ENCODE measurements around the gene SLC4A2. TPM values are rescaled to one million over a fixed set of nuclear protein-coding genes. Genes with fewer than 3 reads are reported as not detected.
A peak's percentile ranks its signal among the peaks of the same experiment; 100 is the strongest.

SLC4A2 gene
- total and polyA plus RNA-seq, 4 experiments from 2014 or later, result 12.8 to 84.7 (median 53.5) TPM

DNA sequence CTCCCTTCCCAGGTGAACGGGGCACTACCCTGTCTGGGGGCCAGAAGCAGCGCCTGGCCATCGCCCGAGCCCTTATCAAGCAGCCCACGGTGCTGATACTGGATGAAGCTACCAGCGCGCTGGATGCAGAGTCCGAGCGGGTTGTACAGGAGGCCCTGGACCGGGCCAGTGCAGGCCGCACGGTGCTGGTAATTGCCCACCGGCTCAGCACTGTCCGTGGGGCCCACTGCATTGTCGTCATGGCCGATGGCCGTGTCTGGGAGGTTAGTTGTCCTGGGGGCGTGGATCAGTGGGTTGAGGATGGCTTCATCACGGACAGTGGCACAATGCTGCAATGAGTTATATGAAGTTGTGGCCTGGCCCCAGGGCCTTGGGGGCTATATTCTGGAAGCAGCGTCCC, 15.4 kb upstream of the SLC4A2 start:
- no peaks in the 10 kb centered on the region for H3K9me3 ChIP-seq (ENCODE audit: control insufficient read depth in 1 of 2, low read length in 2 of 2)
- no peaks in the 10 kb centered on the region for H3K36me3 ChIP-seq (ENCODE audit: insufficient read depth, low read length)
- Mint-ChIP-seq H3K27me3 (no peaks in the 10 kb centered on the region), H3K36me3 (peaks cover 4 to 19% of the 10 kb centered on the region in 2 donors), H3K4me1 (peaks cover 0 to 17% (median 8%) of the 10 kb centered on the region in 4 donors), H3K9me3 (peaks cover 0 to 2% (median 0%) of the 10 kb centered on the region in 8 donors), H3K4me3 (no peak overlapping the region), H3K27ac (no peak overlapping the region)
- CTCF ChIA-PET (ENCODE audit: partially characterized antibody), result interaction anchor here (1.4 kb wide), 1 partner anchor 80 kb away, joined by 3 read pairs; no protein-coding TSS in a partner anchor
- intact Hi-C loops (cut with micrococcal nuclease), result loop anchor here (5.0 kb wide), 1 partner anchor 732 kb away; no protein-coding TSS in a partner anchor
- no peak overlapping the region for H3K4me3 ChIP-seq (ENCODE audit: low read length in 2 of 2)
- no peak for DNase-seq
- H3K27ac ChIP-seq (ENCODE audit: low read depth, low read length), result no peak overlapping the region
- no peaks in the 10 kb centered on the region for H3K27me3 ChIP-seq (ENCODE audit: insufficient read depth, low read length)
- POLR2A ChIA-PET (ENCODE audit: partially characterized antibody), result no interaction called here
- H3K4me1 ChIP-seq (ENCODE audit: insufficient read depth, low read length), result peaks cover 8% of the 10 kb centered on the region

DNA sequence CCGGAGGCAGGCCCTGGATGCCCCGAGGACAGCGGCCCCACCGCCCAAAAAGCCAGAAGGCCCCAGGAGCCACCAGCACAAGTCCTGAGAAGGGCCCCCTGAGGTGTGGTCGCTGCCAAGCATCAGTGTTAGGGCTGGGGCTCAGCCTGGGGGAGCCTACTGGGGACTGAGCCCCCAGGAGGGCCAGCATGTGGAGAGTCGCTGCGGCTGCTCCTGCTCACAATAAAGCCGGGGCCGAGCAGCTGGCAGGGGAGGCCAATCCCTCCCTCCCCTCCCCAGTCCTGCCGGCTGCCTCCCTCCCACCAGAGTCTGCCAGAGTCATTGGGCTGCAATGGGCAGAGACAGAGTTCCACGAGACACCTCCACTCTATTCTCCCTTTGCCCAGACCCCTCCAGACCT, 14.1 kb upstream of the SLC4A2 start:
- peaks cover 4 to 17% of the 10 kb centered on the region in 2 donors for H3K36me3 Mint-ChIP-seq
- ChIA-PET POLR2A (ENCODE audit: partially characterized antibody) (no interaction called here), CTCF (ENCODE audit: partially characterized antibody) (interaction anchor here (1.4 kb wide), 1 partner anchor 79 kb away, joined by 3 read pairs; no protein-coding TSS in a partner anchor)
- intact Hi-C loops (cut with micrococcal nuclease), result no loop called here
- Histone ChIP-seq H3K9me3 (ENCODE audit: control insufficient read depth in 1 of 2, low read length in 2 of 2) (no peaks in the 10 kb centered on the region), H3K4me1 (ENCODE audit: insufficient read depth, low read length) (no peaks in the 10 kb centered on the region), H3K27ac (ENCODE audit: low read depth, low read length) (no peak overlapping the region), H3K27me3 (ENCODE audit: insufficient read depth, low read length) (no peaks in the 10 kb centered on the region), H3K4me3 (ENCODE audit: low read length in 2 of 2) (no peak overlapping the region), H3K36me3 (ENCODE audit: insufficient read depth, low read length) (no peaks in the 10 kb centered on the region)
- H3K27ac Mint-ChIP-seq, result no peak overlapping the region
- H3K9me3 Mint-ChIP-seq, result no peaks in the 10 kb centered on the region
- no peaks in the 10 kb centered on the region for H3K27me3 Mint-ChIP-seq
- DNase-seq, result no peak
- H3K4me1 Mint-ChIP-seq, result peaks cover 0 to 4% (median 0%) of the 10 kb centered on the region in 4 donors
- H3K4me3 Mint-ChIP-seq, result no peak overlapping the region

DNA sequence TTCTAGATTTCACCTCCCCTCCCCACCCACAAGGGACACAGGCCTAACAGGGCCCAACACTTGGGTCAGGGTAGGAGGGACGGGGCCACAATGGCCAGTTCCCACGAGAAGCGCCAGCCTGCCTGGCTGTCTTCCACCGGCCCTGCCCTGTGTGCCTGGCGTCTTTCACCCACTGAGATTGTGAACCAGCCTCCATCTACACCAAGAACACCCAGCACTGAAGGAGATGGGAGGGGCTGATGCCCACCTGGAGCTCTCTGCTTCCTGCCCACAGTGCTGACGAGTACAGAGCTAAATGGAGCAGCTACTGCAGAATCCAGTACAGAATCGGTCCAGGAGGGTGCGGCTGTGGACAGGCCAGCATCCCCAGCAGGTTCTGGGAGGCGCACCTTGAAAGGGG, 13.4 kb upstream of the SLC4A2 start:
- peaks cover 0 to 4% (median 0%) of the 10 kb centered on the region in 4 donors for H3K4me1 Mint-ChIP-seq
- H3K27ac Mint-ChIP-seq, result peak overlapping the region in 1 of 7 donors; percentile 84
- H3K36me3 Mint-ChIP-seq, result peaks cover 4 to 17% of the 10 kb centered on the region in 2 donors
- Histone ChIP-seq H3K4me3 (ENCODE audit: low read length in 2 of 2) (no peak overlapping the region), H3K9me3 (ENCODE audit: control insufficient read depth in 1 of 2, low read length in 2 of 2) (no peaks in the 10 kb centered on the region), H3K4me1 (ENCODE audit: insufficient read depth, low read length) (peaks cover 2% of the 10 kb centered on the region), H3K27me3 (ENCODE audit: insufficient read depth, low read length) (no peaks in the 10 kb centered on the region), H3K27ac (ENCODE audit: low read depth, low read length) (no peak overlapping the region), H3K36me3 (ENCODE audit: insufficient read depth, low read length) (no peaks in the 10 kb centered on the region)
- DNase-seq, result no peak
- intact Hi-C loops (cut with micrococcal nuclease), result no loop called here
- H3K4me3 Mint-ChIP-seq, result no peak overlapping the region
- H3K9me3 Mint-ChIP-seq, result no peaks in the 10 kb centered on the region
- ChIA-PET CTCF (ENCODE audit: partially characterized antibody) (no interaction called here), POLR2A (ENCODE audit: partially characterized antibody) (interaction anchor here (0.6 kb wide), 1 partner anchor 11 kb away, joined by 3 read pairs; no protein-coding TSS in a partner anchor)
- no peaks in the 10 kb centered on the region for H3K27me3 Mint-ChIP-seq

DNA sequence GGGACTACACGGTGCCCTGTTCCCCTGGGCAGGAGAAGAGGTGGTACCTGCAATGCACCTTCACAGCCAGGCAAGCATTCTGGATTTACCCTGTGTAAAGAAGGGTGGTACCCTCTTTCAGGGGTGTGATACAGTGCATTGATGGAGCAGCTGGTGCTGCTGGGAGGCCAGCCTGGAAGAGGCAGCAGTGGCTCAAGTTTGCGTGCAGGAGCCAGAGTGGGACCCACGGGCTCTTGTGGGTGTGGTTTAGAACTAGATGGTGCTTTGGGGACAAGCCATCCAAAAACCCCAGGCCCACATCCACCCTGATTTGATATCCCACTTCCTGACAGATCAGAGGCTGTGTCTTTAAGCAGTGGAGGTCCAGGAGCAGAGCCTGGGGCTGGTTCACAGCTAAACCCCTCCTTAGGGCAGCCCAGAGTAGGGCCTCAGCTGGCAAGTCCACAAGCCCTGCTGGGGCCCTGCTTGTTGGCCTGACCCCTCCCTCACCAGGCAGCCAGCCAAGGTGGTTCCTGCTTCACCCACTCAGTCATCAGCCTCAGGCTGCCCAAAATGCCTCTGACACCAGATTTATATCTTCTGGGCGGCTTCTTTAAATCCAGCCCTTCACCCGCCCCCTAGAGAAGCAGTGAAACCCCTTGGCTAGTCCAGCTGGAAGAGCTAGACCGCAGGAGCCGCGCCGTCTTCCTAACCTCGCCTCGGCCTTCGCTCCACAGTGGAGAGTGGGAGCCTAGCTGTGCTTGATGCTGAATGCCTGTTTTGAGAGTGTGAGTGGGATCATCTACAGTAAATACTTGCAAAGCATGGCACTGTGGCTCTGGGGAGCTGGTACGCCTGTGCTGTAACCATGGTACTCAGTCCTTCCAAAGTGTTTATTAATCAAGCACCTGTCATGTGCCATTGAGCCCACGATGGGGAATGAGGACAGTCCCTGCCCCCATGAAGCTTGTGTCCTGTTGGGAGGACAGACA, 12.5 kb upstream of the SLC4A2 start:
- H3K9me3 Mint-ChIP-seq, result no peaks in the 10 kb centered on the region
- POLR2A ChIA-PET (ENCODE audit: partially characterized antibody), result interaction anchor here (0.6 to 1.0 kb wide), 2 partner anchors 10 to 19 kb away, joined by 3 read pairs; partner anchors contain the start of gene ABCB8
- intact Hi-C loops (cut with micrococcal nuclease), result no loop called here

DNA sequence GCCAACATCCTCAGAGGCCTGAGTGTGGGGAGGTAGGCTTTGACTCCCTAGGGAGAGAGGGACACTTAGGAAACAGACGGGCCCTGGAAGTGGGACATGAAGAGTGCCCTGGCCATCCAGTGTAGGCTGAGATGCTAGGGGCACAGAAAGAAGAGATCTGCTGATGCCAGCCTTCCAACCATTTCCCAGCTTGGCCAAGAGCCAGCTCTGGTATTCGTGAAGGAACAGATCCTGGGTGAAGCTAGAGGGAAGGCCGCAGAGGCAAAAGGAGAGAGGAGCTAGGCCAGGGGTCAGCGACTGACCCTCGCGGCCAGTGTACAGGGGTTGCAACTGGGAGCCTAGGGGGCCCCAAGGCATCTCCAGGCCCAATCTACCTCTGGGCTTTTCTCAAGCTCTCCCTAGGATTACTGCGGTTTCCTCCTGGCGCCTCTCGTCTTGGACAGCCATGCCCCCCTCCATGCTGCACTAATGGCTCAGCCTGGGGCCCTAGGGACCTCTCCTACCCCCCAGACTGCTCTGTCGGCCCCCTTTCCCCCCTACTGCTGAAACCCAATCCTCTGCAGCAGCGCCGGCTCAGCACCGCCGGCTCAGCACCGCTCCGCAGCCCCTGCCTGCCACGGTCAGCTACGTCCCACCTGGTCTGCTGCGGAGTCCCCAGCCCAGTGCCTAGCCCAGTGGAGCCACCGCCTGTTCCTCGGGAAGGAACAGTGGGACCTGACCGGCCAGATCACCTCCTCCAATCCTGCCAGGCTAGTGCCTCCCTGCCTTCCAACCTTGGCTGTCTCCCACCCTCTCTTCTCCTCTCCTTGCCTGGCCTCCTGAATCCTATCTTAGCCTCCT, 11.2 kb upstream of the SLC4A2 start, which contains the start of gene ASIC3:
Gene ASIC3 (plus strand): TSS at position 556 of the 840 bp plus-strand sequence. CDS start 355 bp downstream, outside the sequence.
- peaks cover 7% of the 10 kb centered on the region for H3K4me1 ChIP-seq (ENCODE audit: insufficient read depth, low read length)
- ChIA-PET CTCF (ENCODE audit: partially characterized antibody) (no interaction called here), POLR2A (ENCODE audit: partially characterized antibody) (interaction anchor here (1.5 kb wide), 1 partner anchor 20 kb away, joined by 6 read pairs; the partner anchor contains the start of gene ABCB8)
- DNase-seq, result no peak
- Mint-ChIP-seq H3K27me3 (peaks cover 0 to 2% of the 10 kb centered on the region in 2 donors), H3K4me3 (no peak within 1 kb of the TSS), H3K9me3 (no peaks in the 10 kb centered on the region), H3K27ac (peak within 1 kb of the TSS in 1 of 7 donors; percentile 47), H3K4me1 (peaks cover 2 to 15% (median 7%) of the 10 kb centered on the region in 4 donors), H3K36me3 (peaks cover 4 to 17% of the 10 kb centered on the region in 2 donors)
- no peak within 1 kb of the TSS for H3K27ac ChIP-seq (ENCODE audit: low read depth, low read length)
- H3K27me3 ChIP-seq (ENCODE audit: insufficient read depth, low read length), result no peaks in the 10 kb centered on the region
- intact Hi-C loops (cut with micrococcal nuclease), result no loop called here
- no peaks in the 10 kb centered on the region for H3K9me3 ChIP-seq (ENCODE audit: control insufficient read depth in 1 of 2, low read length in 2 of 2)
- no peak within 1 kb of the TSS for H3K4me3 ChIP-seq (ENCODE audit: low read length in 2 of 2)
- H3K36me3 ChIP-seq (ENCODE audit: insufficient read depth, low read length), result no peaks in the 10 kb centered on the region

More for the DNA sequence above, 12.5 kb upstream of the SLC4A2 start:
- Histone ChIP-seq H3K27me3 (ENCODE audit: insufficient read depth, low read length) (no peaks in the 10 kb centered on the region), H3K4me3 (ENCODE audit: low read length in 2 of 2) (no peak overlapping the region), H3K9me3 (ENCODE audit: control insufficient read depth in 1 of 2, low read length in 2 of 2) (no peaks in the 10 kb centered on the region), H3K4me1 (ENCODE audit: insufficient read depth, low read length) (peaks cover 5% of the 10 kb centered on the region), H3K27ac (ENCODE audit: low read depth, low read length) (no peak overlapping the region), H3K36me3 (ENCODE audit: insufficient read depth, low read length) (no peaks in the 10 kb centered on the region)
- Mint-ChIP-seq H3K36me3 (peaks cover 4 to 17% of the 10 kb centered on the region in 2 donors), H3K4me1 (peaks cover 0 to 8% (median 0%) of the 10 kb centered on the region in 4 donors), H3K27ac (no peak overlapping the region), H3K27me3 (no peaks in the 10 kb centered on the region), H3K4me3 (no peak overlapping the region)
- no peak for DNase-seq
- CTCF ChIA-PET (ENCODE audit: partially characterized antibody), result no interaction called here

DNA sequence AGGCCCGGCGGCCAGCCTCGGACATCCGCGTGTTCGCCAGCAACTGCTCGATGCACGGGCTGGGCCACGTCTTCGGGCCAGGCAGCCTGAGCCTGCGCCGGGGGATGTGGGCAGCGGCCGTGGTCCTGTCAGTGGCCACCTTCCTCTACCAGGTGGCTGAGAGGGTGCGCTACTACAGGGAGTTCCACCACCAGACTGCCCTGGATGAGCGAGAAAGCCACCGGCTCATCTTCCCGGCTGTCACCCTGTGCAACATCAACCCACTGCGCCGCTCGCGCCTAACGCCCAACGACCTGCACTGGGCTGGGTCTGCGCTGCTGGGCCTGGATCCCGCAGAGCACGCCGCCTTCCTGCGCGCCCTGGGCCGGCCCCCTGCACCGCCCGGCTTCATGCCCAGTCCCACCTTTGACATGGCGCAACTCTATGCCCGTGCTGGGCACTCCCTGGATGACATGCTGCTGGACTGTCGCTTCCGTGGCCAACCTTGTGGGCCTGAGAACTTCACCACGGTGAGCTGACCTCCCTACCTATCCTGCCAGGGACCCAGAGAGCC, 10.4 kb upstream of the SLC4A2 start:
- Histone ChIP-seq H3K4me1 (ENCODE audit: insufficient read depth, low read length) (peaks cover 11% of the 10 kb centered on the region), H3K27ac (ENCODE audit: low read depth, low read length) (no peak overlapping the region), H3K9me3 (ENCODE audit: control insufficient read depth in 1 of 2, low read length in 2 of 2) (no peaks in the 10 kb centered on the region), H3K4me3 (ENCODE audit: low read length in 2 of 2) (no peak overlapping the region), H3K36me3 (ENCODE audit: insufficient read depth, low read length) (no peaks in the 10 kb centered on the region), H3K27me3 (ENCODE audit: insufficient read depth, low read length) (no peaks in the 10 kb centered on the region)
- POLR2A ChIA-PET (ENCODE audit: partially characterized antibody), result interaction anchor here (1.5 kb wide), 1 partner anchor 21 kb away, joined by 6 read pairs; the partner anchor contains the start of gene ABCB8
- H3K27me3 Mint-ChIP-seq, result peaks cover 0 to 2% of the 10 kb centered on the region in 2 donors
- no peak overlapping the region for H3K4me3 Mint-ChIP-seq
- intact Hi-C loops (cut with micrococcal nuclease), result no loop called here
- peak overlapping the region in 1 of 7 donors; percentile 47 for H3K27ac Mint-ChIP-seq
- peaks cover 2 to 17% (median 7%) of the 10 kb centered on the region in 4 donors for H3K4me1 Mint-ChIP-seq
- CTCF ChIA-PET (ENCODE audit: partially characterized antibody), result no interaction called here
- no peaks in the 10 kb centered on the region for H3K9me3 Mint-ChIP-seq
- peaks cover 3 to 16% of the 10 kb centered on the region in 2 donors for H3K36me3 Mint-ChIP-seq
- no peak for DNase-seq
